OCI-LY1 (cell line): ENCODE results near the gene ADARB2.

ENCODE experiments used
- EZH2 ChIP-seq: fragments of 200-600 bp; sonication (generic), shearing (Covaris generic); IDR thresholded peaks from 2 replicates; pipeline ENCODE4 v1.8.0; 2017; ENCODE audit warnings: borderline replicate concordance, mixed run types, mild to moderate bottlenecking, antibody characterized with exemption, low read length, moderate library complexity, mixed read lengths
- TF ChIP-seq, protein P1 (sequence below): fragments of 200-600 bp; sonication (generic), shearing (Covaris generic); IDR thresholded peaks from 2 replicates; pipeline ENCODE4 v1.5.1; 2017; ENCODE audit warnings: mild to moderate bottlenecking, antibody characterized with exemption, low read length, moderate library complexity, mixed read lengths

DNA sequence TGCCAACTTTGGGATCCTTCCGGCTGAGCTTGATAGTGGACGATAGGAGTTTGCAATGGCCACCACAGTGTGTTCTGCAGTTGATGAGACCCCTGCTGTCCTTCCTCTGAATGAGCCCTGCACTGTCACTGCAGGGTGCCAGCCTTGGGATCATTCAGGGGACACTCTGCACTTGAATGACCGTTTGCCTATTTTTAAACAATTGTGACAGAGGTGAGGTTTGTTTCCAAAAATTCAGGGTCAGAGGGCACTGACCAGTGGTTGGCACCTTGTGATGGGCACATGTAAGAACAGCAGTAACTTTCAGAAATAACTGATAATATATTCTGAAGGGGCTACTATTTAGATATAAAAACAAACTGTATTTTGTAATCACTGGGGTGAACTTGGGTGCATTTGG is 48.5 kb upstream of the ADARB2 start:
- TF ChIP-seq, protein P1, sequence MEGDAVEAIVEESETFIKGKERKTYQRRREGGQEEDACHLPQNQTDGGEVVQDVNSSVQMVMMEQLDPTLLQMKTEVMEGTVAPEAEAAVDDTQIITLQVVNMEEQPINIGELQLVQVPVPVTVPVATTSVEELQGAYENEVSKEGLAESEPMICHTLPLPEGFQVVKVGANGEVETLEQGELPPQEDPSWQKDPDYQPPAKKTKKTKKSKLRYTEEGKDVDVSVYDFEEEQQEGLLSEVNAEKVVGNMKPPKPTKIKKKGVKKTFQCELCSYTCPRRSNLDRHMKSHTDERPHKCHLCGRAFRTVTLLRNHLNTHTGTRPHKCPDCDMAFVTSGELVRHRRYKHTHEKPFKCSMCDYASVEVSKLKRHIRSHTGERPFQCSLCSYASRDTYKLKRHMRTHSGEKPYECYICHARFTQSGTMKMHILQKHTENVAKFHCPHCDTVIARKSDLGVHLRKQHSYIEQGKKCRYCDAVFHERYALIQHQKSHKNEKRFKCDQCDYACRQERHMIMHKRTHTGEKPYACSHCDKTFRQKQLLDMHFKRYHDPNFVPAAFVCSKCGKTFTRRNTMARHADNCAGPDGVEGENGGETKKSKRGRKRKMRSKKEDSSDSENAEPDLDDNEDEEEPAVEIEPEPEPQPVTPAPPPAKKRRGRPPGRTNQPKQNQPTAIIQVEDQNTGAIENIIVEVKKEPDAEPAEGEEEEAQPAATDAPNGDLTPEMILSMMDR, result no peak
- TF ChIP-seq EZH2, result no peak
